A549 (cell line): ENCODE data around the gene ZNF407. TPM values are rescaled to one million over a fixed set of nuclear protein-coding genes. Genes with fewer than 3 reads are reported as not detected.

Experiments
- ATAC-seq, 2 experiments: fragments of 200-7000 bp in 1 of 2; fragments of >200 bp in 1 of 2; cut with Nextera tagmentation in 1 of 2; cut with Tn5 transposase in 1 of 2; 3 replicates each; pipeline versions ENCODE4 v1.8.0 to v1.9.1; 2018 to 2020; ENCODE audit warnings: mild to moderate bottlenecking in 1 of 2, moderate library complexity in 1 of 2
- CTCF ChIA-PET: fragments of 300-600 bp; sonication (Branson Sonifier 250); formaldehyde crosslinking; extraction: SDS; loops from one replicate; lab custom pipeline; 2021; ENCODE audit warnings: antibody characterized with exemption, inconsistent platforms; lab: Yijun Ruan, JAX
- POLR2A ChIA-PET: fragments of 350-600 bp; formaldehyde crosslinking; extraction: SDS; loops from one replicate; lab custom pipeline; 2021; ENCODE audit warnings: antibody characterized with exemption, inconsistent platforms; lab: Yijun Ruan, JAX
- DNase-seq, 2 experiments: peaks; one replicate each; pipeline versions ENCODE4 v3.0.0 to v3.0.0-alpha.2; 2011 to 2016; ENCODE audit warnings: low read depth in 1 of 2, low spot score in 1 of 2
- FAIRE-seq: peaks from 2 replicates; lab custom pipeline; 2011; peaks lifted over from hg19 to GRCh38; lab: Jason Lieb, UNC
- H3K27ac ChIP-seq, 2 experiments: fragments of >200 bp; sonication (Bioruptor Twin); formaldehyde crosslinking; 3 replicates each; pipeline ENCODE4 v1.5.1; 2016 to 2017
- H3K4me1 ChIP-seq: fragments of >200 bp; sonication (Bioruptor Twin); formaldehyde crosslinking; 3 replicates; pipeline ENCODE4 v1.6.1; 2016
- H3K4me2 ChIP-seq: fragments of >200 bp; sonication (Bioruptor Twin); formaldehyde crosslinking; 3 replicates; pipeline ENCODE4 v1.6.1; 2016
- H3K4me3 ChIP-seq: fragments of >200 bp; sonication (Bioruptor Twin); formaldehyde crosslinking; 3 replicates; pipeline ENCODE4 v1.5.1; 2016
- H3K9me3 ChIP-seq: fragments of >200 bp; sonication (Bioruptor Twin); formaldehyde crosslinking; 3 replicates; pipeline ENCODE4 v1.6.1; 2016
- CBX2 ChIP-seq: fragments of 200-600 bp; sonication (generic); IDR thresholded peaks from 2 replicates; pipeline ENCODE4 v1.6.1; 2016; ENCODE audit warnings: low read depth, mild to moderate bottlenecking, borderline replicate concordance
- CEBPB ChIP-seq, 2 experiments: fragments of >200 bp in 1 of 2; sonication (Bioruptor Twin) in 1 of 2; formaldehyde crosslinking in 1 of 2; IDR thresholded peaks; 2 replicates each; pipeline ENCODE4 v1.6.1; 2012 to 2016
- CHD2 ChIP-seq: fragments of 150-350 bp; IDR thresholded peaks from 2 replicates; pipeline ENCODE4 v1.6.1; 2014; ENCODE audit warnings: low read length; ENCODE audit not compliant: partially characterized antibody
- ELK1 ChIP-seq: fragments of 150-350 bp; IDR thresholded peaks from 2 replicates; pipeline ENCODE4 v1.6.1; 2014; ENCODE audit warnings: low read depth, mild to moderate bottlenecking, low read length
- EP300 ChIP-seq, 2 experiments: fragments of >200 bp; sonication (Bioruptor Twin); formaldehyde crosslinking; IDR thresholded peaks; 2 replicates in 1 of 2; 3 replicates in 1 of 2; pipeline ENCODE4 v1.6.1; 2016 to 2017
- GATA3 ChIP-seq: IDR thresholded peaks from 2 replicates; pipeline ENCODE4 v1.6.1; 2012; ENCODE audit warnings: borderline replicate concordance
- HMGXB4 ChIP-seq: fragments of 250-450 bp; sonication (Bioruptor Pico); IDR thresholded peaks from 2 replicates; pipeline ENCODE4 v1.5.0; 2021; ENCODE audit warnings: mild to moderate bottlenecking, moderate library complexity, borderline replicate concordance
- HOXB13 ChIP-seq: fragments of 250-450 bp; sonication (Bioruptor Pico); IDR thresholded peaks from 2 replicates; pipeline ENCODE4 v1.5.0; 2020; ENCODE audit warnings: low read depth, mild to moderate bottlenecking, moderate library complexity
- JUNB ChIP-seq: fragments of >200 bp; sonication (Bioruptor Twin); formaldehyde crosslinking; IDR thresholded peaks from 2 replicates; pipeline ENCODE4 v1.6.1; 2016
- MAFK ChIP-seq: fragments of 450-650 bp; IDR thresholded peaks from 2 replicates; pipeline ENCODE4 v1.6.1; 2014; ENCODE audit not compliant: partially characterized antibody
- PHF8 ChIP-seq: fragments of 200-600 bp; sonication (generic); IDR thresholded peaks from 2 replicates; pipeline ENCODE4 v1.6.1; 2016; ENCODE audit warnings: low read depth, mild to moderate bottlenecking, antibody characterized with exemption, moderate library complexity, borderline replicate concordance
- REST ChIP-seq: fragments of 200-600 bp; sonication (generic); IDR thresholded peaks from 2 replicates; pipeline ENCODE4 v1.6.1; 2016; ENCODE audit warnings: antibody characterized with exemption, mild to moderate bottlenecking, moderate library complexity
- RNF2 ChIP-seq: fragments of 200-600 bp; sonication (generic); IDR thresholded peaks from 2 replicates; pipeline ENCODE4 v1.6.1; 2016; ENCODE audit warnings: low read depth, mild to moderate bottlenecking, antibody characterized with exemption, moderate library complexity, borderline replicate concordance
- SREBF2 ChIP-seq: fragments of 450-650 bp; IDR thresholded peaks from 2 replicates; pipeline ENCODE4 v1.6.1; 2014; ENCODE audit warnings: mild to moderate bottlenecking, moderate library complexity
- ZC3H11A ChIP-seq: fragments of 450-650 bp; IDR thresholded peaks from 2 replicates; pipeline ENCODE4 v1.6.1; 2014; ENCODE audit warnings: antibody characterized with exemption, mild to moderate bottlenecking
- polyA plus RNA-seq, 4 experiments: library from polyadenylated mRNA; depleted of rRNA in 3 of 4; stranded (reverse); fragments of >200 nt; fragmentation: RNase III in 1 of 4; extraction: RNeasy Plus Mini Kit Qiagen cat#74134 plus additional on column Dnase treatment in 1 of 4; gene quantifications; 2 replicates in 3 of 4; 3 replicates in 1 of 4; pipeline ENCODE4 v1.2.3, GENCODE V29; 2011 to 2017
- TF ChIP-seq, protein P1 (sequence below): fragments of 450-650 bp; IDR thresholded peaks from 2 replicates; pipeline ENCODE4 v1.6.1; 2014; ENCODE audit warnings: antibody characterized with exemption

Gene ZNF407
- polyA plus RNA-seq, 2 of the 4 experiments (the other 2 are of a cell fraction), result 2.5 to 3.0 TPM

GRCh38 chr18:74831571-74832250 lies 234.0 kb downstream of the ZNF407 start (continued):
- TF ChIP-seq RNF2 (no peak), REST (no peak), SREBF2 (no peak), MAFK (no peak), CBX2 (no peak)
- TF ChIP-seq, all 56 proteins: peak for 0

- CTCF ChIA-PET, result interaction anchor here (0.6 kb wide), 1 partner anchor 531 kb away, joined by 3 read pairs; no protein-coding TSS in a partner anchor
- H3K9me3 ChIP-seq, result no peaks in the 10 kb centered on the region
- ATAC-seq (no peak), DNase-seq (no peak), FAIRE-seq (no peak)
- no peak overlapping the region for H3K4me2 ChIP-seq
- no peak for TF ChIP-seq CHD2
- TF ChIP-seq RNF2, result no peak
- TF ChIP-seq GATA3, result no peak
- TF ChIP-seq, protein P1, sequence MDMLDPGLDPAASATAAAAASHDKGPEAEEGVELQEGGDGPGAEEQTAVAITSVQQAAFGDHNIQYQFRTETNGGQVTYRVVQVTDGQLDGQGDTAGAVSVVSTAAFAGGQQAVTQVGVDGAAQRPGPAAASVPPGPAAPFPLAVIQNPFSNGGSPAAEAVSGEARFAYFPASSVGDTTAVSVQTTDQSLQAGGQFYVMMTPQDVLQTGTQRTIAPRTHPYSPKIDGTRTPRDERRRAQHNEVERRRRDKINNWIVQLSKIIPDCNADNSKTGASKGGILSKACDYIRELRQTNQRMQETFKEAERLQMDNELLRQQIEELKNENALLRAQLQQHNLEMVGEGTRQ, result no peak
- TF ChIP-seq ZC3H11A, result no peak
- TF ChIP-seq JUNB, result no peak
- no peak for TF ChIP-seq CEBPB (IDR thresholded peaks at IDR 0.05)
- TF ChIP-seq HMGXB4 (CRISPR knock-in tag), result no peak
- no peak for TF ChIP-seq ELK1
- no peak for TF ChIP-seq HOXB13 (CRISPR knock-in tag)
- TF ChIP-seq PHF8, result no peak
- no peak for TF ChIP-seq EP300 (IDR thresholded peaks at IDR 0.05)
- POLR2A ChIA-PET, result no interaction called here
- 0 out of 3 replicates have a peak, but pooled peaks cover 5% of the 10 kb centered on the region for H3K4me1 ChIP-seq
- no peak overlapping the region for H3K4me3 ChIP-seq
- no peak overlapping the region for H3K27ac ChIP-seq
These were observed 234.7 kb downstream of the ZNF407 start for GRCh38 chr18:74832381-74832780.
